ENCODE measurements around the gene PDK2.

Gene PDK2

DNA sequence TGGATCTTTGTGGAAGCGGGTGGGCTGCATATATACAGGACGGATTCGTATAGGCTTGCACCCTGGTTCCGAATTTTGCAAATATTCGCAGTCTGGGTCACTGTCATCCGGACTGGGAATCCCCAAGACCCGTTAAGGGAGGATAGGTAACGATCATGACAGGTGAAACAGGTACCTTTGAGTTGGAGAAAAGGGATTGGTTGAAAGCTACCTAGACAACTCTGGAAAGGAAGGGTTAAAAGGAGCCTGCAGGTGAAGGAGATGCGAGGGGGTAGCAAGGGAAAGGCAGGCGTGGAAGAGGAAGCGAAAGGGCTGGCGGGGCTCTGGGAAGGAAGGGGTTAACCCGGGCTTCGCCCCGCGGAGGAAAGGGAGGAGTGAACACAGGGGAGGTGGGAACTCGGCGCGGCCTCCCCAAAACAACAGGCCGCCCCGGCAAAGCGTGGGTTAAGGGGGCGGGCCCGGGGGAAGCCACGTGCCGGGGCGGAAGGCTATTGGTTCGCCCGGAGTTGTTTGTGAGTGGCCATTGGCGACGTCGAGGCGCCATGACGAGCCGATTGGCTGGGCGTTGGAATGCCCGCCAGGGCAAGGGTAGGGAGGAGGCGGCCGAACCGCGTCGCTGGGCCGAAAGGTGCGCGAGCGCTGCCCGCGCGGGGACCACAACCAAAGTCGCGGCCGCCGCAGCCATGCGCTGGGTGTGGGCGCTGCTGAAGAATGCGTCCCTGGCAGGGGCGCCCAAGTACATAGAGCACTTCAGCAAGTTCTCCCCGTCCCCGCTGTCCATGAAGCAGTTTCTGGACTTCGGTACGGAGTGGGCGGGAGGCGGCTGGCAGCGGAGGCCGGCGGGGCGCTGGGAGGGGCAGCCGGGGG is at the start of gene PDK2:
Gene PDK2, plus strand, starts transcription at position 599 of the 867 bp plus-strand sequence. Its CDS starts 85 bp downstream, at position 684.
- H3K4me3 ChIP-seq (ENCODE audit: low read depth, low read length), result peak within 1 kb of the TSS; percentile 93
- peak; percentile 81 for DNase-seq (ENCODE audit: low read depth)
- TF ChIP-seq, protein P1, sequence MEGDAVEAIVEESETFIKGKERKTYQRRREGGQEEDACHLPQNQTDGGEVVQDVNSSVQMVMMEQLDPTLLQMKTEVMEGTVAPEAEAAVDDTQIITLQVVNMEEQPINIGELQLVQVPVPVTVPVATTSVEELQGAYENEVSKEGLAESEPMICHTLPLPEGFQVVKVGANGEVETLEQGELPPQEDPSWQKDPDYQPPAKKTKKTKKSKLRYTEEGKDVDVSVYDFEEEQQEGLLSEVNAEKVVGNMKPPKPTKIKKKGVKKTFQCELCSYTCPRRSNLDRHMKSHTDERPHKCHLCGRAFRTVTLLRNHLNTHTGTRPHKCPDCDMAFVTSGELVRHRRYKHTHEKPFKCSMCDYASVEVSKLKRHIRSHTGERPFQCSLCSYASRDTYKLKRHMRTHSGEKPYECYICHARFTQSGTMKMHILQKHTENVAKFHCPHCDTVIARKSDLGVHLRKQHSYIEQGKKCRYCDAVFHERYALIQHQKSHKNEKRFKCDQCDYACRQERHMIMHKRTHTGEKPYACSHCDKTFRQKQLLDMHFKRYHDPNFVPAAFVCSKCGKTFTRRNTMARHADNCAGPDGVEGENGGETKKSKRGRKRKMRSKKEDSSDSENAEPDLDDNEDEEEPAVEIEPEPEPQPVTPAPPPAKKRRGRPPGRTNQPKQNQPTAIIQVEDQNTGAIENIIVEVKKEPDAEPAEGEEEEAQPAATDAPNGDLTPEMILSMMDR (IDR thresholded peaks at IDR 0.05; ENCODE audit: control insufficient read depth, extremely low read depth, insufficient read depth), result no peak

DNA sequence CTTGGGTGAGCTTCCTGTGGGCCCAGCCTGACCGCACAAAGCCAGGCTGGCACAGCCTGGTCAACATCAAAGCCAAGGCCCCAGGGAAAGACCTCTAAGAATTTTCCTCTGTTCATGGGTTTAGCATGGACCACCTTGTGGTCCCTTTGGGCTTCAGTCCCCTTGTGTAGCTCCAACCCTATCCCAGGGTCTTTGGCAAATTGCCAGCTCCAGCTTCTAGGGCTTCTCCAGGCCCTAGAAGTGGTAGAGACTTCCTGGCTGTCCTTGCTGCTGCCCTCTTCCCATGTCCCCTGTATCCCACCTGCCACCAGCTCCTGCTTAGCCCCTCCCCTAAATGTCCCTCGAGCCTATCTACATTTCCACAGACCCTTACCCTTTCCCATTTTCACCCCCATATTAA is 49.0 kb upstream of the PDK2 start:
- TF ChIP-seq, protein P1 (IDR thresholded peaks at IDR 0.05; ENCODE audit: control insufficient read depth, extremely low read depth, insufficient read depth), result no peak
- DNase-seq (ENCODE audit: low read depth), result no peak
- H3K4me3 ChIP-seq (ENCODE audit: low read depth, low read length), result no peak overlapping the region

DNA sequence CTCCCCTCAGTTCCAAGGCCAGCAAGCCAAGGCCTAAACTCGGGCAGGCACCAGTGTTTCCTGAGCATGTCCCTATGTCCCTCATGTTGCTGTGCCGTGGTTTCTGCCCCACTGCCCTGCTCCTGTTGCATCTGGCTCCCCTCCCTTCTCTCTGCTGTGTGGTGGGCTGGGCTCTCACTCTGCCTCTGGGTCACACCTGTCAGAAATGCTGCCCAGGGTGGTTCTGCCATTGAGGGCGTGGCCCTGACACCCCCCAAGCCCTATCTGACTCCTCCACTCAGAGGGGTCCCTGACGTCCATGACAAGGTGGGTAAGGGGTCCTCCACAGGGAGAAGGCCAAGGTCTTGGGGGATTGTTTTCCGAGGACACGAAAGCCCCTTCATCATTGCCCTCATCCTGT is 48.5 kb upstream of the PDK2 start:
- DNase-seq (ENCODE audit: low read depth), result no peak
- TF ChIP-seq, protein P1 (IDR thresholded peaks at IDR 0.05; ENCODE audit: control insufficient read depth, extremely low read depth, insufficient read depth), result no peak
- H3K4me3 ChIP-seq (ENCODE audit: low read depth, low read length), result no peak overlapping the region

DNA sequence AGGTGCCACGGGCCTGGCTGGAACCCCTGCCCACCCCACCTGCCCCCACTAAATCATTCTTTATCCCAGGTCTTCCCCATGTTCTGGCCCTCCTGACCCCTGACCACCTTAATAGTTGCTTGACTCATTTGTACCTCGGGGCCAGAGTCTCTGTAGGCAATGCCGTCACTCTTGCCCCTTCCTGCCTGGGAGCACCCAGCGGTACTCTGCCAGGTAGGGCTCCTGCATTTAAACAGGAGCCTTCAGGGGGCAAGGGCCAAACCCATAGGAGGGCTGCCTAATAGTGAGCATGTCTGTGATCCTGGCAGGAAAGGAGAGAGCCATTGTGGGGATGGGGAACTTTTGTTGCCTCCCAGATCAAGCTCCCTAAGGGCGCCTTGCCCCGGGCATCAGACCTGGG is 48.1 kb upstream of the PDK2 start:
- DNase-seq (ENCODE audit: low read depth), result no peak
- TF ChIP-seq, protein P1 (IDR thresholded peaks at IDR 0.05; ENCODE audit: control insufficient read depth, extremely low read depth, insufficient read depth), result no peak
- no peak overlapping the region for H3K4me3 ChIP-seq (ENCODE audit: low read depth, low read length)

DNA sequence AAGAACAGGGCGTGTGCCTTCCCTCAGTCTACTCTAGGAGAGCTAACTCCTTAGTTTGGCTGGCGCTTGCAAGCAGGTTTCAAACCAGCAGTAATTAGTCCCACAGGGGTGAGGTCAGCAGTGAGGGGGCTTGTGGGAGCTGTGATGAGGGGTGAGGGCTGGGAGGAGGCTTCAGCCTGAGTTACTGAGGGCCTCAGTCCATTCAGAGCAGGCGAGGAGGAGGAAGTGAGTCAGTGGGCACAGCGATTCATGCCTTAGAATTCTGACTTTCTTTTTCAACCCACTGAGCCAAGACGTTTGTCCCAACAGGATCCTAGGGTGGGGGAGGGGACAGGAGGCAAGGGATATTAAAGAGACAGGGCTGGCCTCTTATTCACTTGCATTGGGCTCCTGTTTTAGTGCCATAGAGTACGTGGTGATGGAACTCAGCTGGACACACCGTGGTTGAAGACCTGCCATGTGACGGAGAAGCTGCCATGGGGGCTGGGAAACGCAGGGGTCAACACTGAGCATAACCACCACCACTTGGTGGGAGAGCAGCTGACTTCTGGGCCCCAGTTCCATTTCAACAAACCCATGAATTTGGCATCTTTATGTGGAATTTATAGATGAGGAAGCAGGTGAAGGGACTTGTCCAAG is 47.5 kb upstream of the PDK2 start:
- DNase-seq (ENCODE audit: low read depth), result no peak
- no peak overlapping the region for H3K4me3 ChIP-seq (ENCODE audit: low read depth, low read length)
- TF ChIP-seq, protein P1 (IDR thresholded peaks at IDR 0.05; ENCODE audit: control insufficient read depth, extremely low read depth, insufficient read depth), result no peak

DNA sequence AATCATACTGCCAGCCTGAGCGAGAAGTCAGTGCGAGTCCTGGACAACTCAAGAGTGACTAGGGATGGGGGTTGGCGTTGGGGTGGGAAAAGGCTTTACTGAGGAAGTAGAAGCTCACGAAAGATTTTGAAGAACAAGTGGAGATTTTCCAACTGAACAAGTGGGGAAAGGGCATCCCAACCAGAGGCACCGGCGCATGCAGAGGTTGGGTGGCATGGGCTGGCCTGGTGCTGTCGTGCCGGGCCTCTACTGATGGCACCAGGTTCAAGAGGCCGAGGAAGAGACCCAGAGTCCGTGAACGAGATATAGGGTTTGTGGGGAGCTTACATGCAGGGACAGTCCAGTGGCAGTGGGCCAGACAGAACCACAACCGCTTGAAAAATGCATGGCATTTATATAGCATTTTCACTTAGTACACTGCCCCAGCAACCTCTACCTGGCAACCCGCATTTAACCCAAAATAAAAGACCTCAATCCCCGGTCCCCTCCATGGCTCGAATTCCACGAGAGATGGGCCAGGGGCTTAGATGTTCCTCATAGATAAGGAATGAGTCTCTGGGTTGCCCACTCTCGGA is 46.9 kb upstream of the PDK2 start:
- TF ChIP-seq, protein P1 (IDR thresholded peaks at IDR 0.05; ENCODE audit: control insufficient read depth, extremely low read depth, insufficient read depth), result no peak
- no peak for DNase-seq (ENCODE audit: low read depth)
- H3K4me3 ChIP-seq (ENCODE audit: low read depth, low read length), result no peak overlapping the region

All from LNCaP clone FGC (cell line).